Measurements from ENCODE around the gene TTC29.

DNA sequence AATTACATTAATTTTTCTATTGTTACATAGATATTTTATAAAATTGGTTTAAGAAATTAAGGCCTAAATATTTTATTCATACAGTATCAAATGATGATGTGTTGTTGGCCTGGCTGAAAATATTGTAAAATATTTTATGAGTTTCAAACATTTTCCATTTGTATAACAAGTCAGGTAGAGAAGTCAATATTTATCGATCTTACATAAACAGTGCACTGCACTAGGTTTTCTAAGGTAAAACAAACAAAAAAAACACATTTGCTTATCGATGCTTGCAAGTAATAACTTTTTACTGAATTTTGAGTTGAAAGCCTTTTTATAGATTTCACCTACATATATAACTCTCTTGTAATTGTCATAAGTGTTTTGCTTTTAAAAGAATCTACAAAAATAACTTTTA lies 7.2 kb upstream of the TTC29 start:
- TF ChIP-seq CTCF (IDR thresholded peaks at IDR 0.05) (no peak), EZH2 (IDR thresholded peaks at IDR 0.05) (no peak), EZH2phosphoT487 (IDR thresholded peaks at IDR 0.05) (no peak)

Measured in neural progenitor cell (in vitro differentiated cells).